GM12878 (cell line): ENCODE results near the gene FAM221B. TPM values are rescaled to one million over a fixed set of nuclear protein-coding genes. Genes with fewer than 3 reads are reported as not detected.

ENCODE experiments used
- ATAC-seq: fragments of 200-7000 bp; cut with Tn5 transposase; 3 replicates; pipeline ENCODE4 v1.9.1; 2020; ENCODE audit warnings: mild to moderate bottlenecking, moderate library complexity
- BruUV-seq: library from RNA; stranded (reverse); fragments of 400-500 nt; replicated peaks from 2 replicates; lab custom pipeline; 2021; lab: Mats Ljungman, UMichigan
- CTCF ChIA-PET: fragments of 300-600 bp; sonication (Branson Sonifier 250); formaldehyde crosslinking; extraction: SDS; loops from one replicate; lab custom pipeline; 2021; ENCODE audit warnings: inconsistent platforms; lab: Yijun Ruan, JAX
- POLR2A ChIA-PET: fragments of 350-600 bp; formaldehyde crosslinking; extraction: SDS; loops from one replicate; lab custom pipeline; 2021; ENCODE audit warnings: inconsistent platforms; lab: Charles Lee
- RAD21 ChIA-PET: fragments of 300-600 bp; sonication (Branson Sonifier 250); formaldehyde crosslinking; loops from one replicate; lab custom pipeline; 2023; ENCODE audit warnings: antibody characterized with exemption; ENCODE audit not compliant: unreplicated experiment; lab: Charles Lee
- SMC1A ChIA-PET: fragments of 300-600 bp; sonication (Branson Sonifier 250); formaldehyde crosslinking; loops from one replicate; lab custom pipeline; 2023; ENCODE audit not compliant: unreplicated experiment, uncharacterized antibody; lab: Charles Lee
- DNase-seq: peaks from one replicate; pipeline ENCODE4 v3.0.0-alpha.2; 2011; ENCODE audit warnings: low read depth, low spot score
- FAIRE-seq: peaks from 3 replicates; lab custom pipeline; 2011; peaks lifted over from hg19 to GRCh38; lab: Jason Lieb, UNC
- H2AFZ ChIP-seq: 2 replicates; pipeline ENCODE4 v1.6.0; 2011; ENCODE audit warnings: low read depth, low read length, control low read depth; ENCODE audit not compliant: control insufficient read depth
- H3K27ac ChIP-seq: 2 replicates; pipeline ENCODE4 v1.5.1; 2011; ENCODE audit warnings: control low read depth; ENCODE audit not compliant: control insufficient read depth, insufficient read depth
- H3K27me3 ChIP-seq, 2 experiments: replicated peaks in 1 of 2; 2 replicates each; pipeline versions ENCODE4 v1.6.0 to v1.6.1; 2011; ENCODE audit warnings: low read length in 1 of 2; ENCODE audit not compliant: control insufficient read depth in 2 of 2, insufficient read depth in 2 of 2
- H3K36me3 ChIP-seq, 2 experiments: 2 replicates each; pipeline ENCODE4 v1.5.1; 2011; ENCODE audit warnings: low read length in 1 of 2; ENCODE audit not compliant: control insufficient read depth in 2 of 2, insufficient read depth in 2 of 2
- H3K4me1 ChIP-seq: 2 replicates; pipeline ENCODE4 v1.6.1; 2011; ENCODE audit warnings: mild to moderate bottlenecking, low read length, moderate library complexity, mixed read lengths; ENCODE audit not compliant: control insufficient read depth, insufficient read depth
- H3K4me2 ChIP-seq: 2 replicates; pipeline ENCODE4 v1.6.0; 2011; ENCODE audit warnings: control low read depth; ENCODE audit not compliant: control insufficient read depth, insufficient read depth
- H3K4me3 ChIP-seq: fragments of 200-600 bp; sonication (generic); 2 replicates; pipeline ENCODE4 v1.5.1; 2016
- H3K79me2 ChIP-seq: 2 replicates; pipeline ENCODE4 v1.6.0; 2011; ENCODE audit warnings: low read length; ENCODE audit not compliant: control insufficient read depth, insufficient read depth
- H3K9ac ChIP-seq: 2 replicates; pipeline ENCODE4 v1.8.0; 2011; ENCODE audit warnings: low read length, control low read depth, mixed read lengths; ENCODE audit not compliant: control insufficient read depth, insufficient read depth
- H3K9me3 ChIP-seq: replicated peaks from 3 replicates; pipeline ENCODE4 v1.5.1; 2011; ENCODE audit warnings: mild to moderate bottlenecking, low read length; ENCODE audit not compliant: control insufficient read depth, insufficient read depth
- H4K20me1 ChIP-seq: 2 replicates; pipeline ENCODE4 v1.6.0; 2011; ENCODE audit not compliant: control insufficient read depth, insufficient read depth
- CBX5 ChIP-seq: sonication (generic); IDR thresholded peaks from 2 replicates; pipeline ENCODE4 v1.6.1; 2016; ENCODE audit warnings: low read depth, moderate library complexity, mild to moderate bottlenecking, inconsistent platforms
- ELK1 ChIP-seq: IDR thresholded peaks from 2 replicates; pipeline ENCODE4 v1.6.1; 2012; ENCODE audit warnings: low read depth, low read length, improper control_type of control experiment
- EP300 ChIP-seq, 2 experiments: fragments of 150-350 bp in 1 of 2; IDR thresholded peaks; 2 replicates each; pipeline ENCODE4 v1.6.1; 2011 to 2012; ENCODE audit warnings: low read depth in 2 of 2, low read length in 2 of 2, borderline replicate concordance in 1 of 2, improper control_type of control experiment in 1 of 2, inconsistent platforms in 1 of 2; ENCODE audit not compliant: control insufficient read depth in 1 of 2
- ETV6 ChIP-seq, 2 experiments: fragments of 450-650 bp in 1 of 2; IDR thresholded peaks in 1 of 2; conservative IDR thresholded peaks in 1 of 2; 2 replicates each; pipeline ENCODE4 v1.6.1; 2014; ENCODE audit warnings: antibody characterized with exemption in 1 of 2, borderline replicate concordance in 1 of 2, low read depth in 1 of 2, mild to moderate bottlenecking in 1 of 2, moderate library complexity in 1 of 2
- EZH2 ChIP-seq: IDR thresholded peaks from 2 replicates; pipeline ENCODE4 v1.6.1; 2012; ENCODE audit warnings: low read depth, mild to moderate bottlenecking, control low read depth, inconsistent platforms, low read length, borderline replicate concordance; ENCODE audit not compliant: control insufficient read depth
- HDAC2 ChIP-seq: fragments of 200-600 bp; sonication (generic); IDR thresholded peaks from 2 replicates; pipeline ENCODE4 v1.6.1; 2017
- JUNB ChIP-seq: IDR thresholded peaks from 2 replicates; pipeline ENCODE4 v1.6.1; 2016; ENCODE audit warnings: antibody characterized with exemption, mild to moderate bottlenecking
- MYC ChIP-seq: IDR thresholded peaks from 2 replicates; pipeline ENCODE4 v1.6.1; 2011; ENCODE audit warnings: mild to moderate bottlenecking, low read length, moderate library complexity, inconsistent platforms; ENCODE audit not compliant: insufficient read depth, insufficient replicate concordance, insufficient read length, severe bottlenecking
- NR2F1 ChIP-seq: fragments of 450-650 bp; conservative IDR thresholded peaks from 2 replicates; pipeline ENCODE4 v1.6.1; 2017; ENCODE audit warnings: mild to moderate bottlenecking
- NRF1 ChIP-seq: conservative IDR thresholded peaks from 2 replicates; pipeline ENCODE4 v1.6.1; 2011; ENCODE audit warnings: mild to moderate bottlenecking, low read depth, low read length, improper control_type of control experiment
- PAX8 ChIP-seq: fragments of 450-650 bp; IDR thresholded peaks from 2 replicates; pipeline ENCODE4 v1.6.1; 2017; ENCODE audit warnings: mild to moderate bottlenecking, moderate library complexity
- RAD51 ChIP-seq: fragments of 450-650 bp; IDR thresholded peaks from 2 replicates; pipeline ENCODE4 v1.6.1; 2016; ENCODE audit warnings: moderate library complexity, mild to moderate bottlenecking, inconsistent platforms
- RBBP5 ChIP-seq: fragments of 200-600 bp; sonication (generic); conservative IDR thresholded peaks from 2 replicates; pipeline ENCODE4 v1.6.1; 2016
- SMC3 ChIP-seq: IDR thresholded peaks from 2 replicates; pipeline ENCODE4 v1.6.1; 2011; ENCODE audit warnings: low read length, improper control_type of control experiment, borderline replicate concordance
- ZBTB11 ChIP-seq: fragments of 450-650 bp; formaldehyde crosslinking; IDR thresholded peaks from 2 replicates; pipeline ENCODE4 v1.5.0; 2022; ENCODE audit warnings: mild to moderate bottlenecking, missing genetic modification characterization
- ZSCAN29 ChIP-seq: fragments of 450-650 bp; IDR thresholded peaks from 2 replicates; pipeline ENCODE4 v1.6.1; 2017; ENCODE audit warnings: mild to moderate bottlenecking, moderate library complexity
- WGBS: methylation state at CpG from one replicate; pipeline ENCODE4 v1.1.6; 2016; ENCODE audit warnings: low lambda C conversion rate; ENCODE audit not compliant: insufficient replicate concordance, insufficient coverage; ENCODE audit errors: missing lambda C conversion rate; 5-methylcytosine and 5-hydroxymethylcytosine counted together
- in situ Hi-C: fragments of 300-500 bp; cut with MboI; formaldehyde crosslinking; loops from 9 replicates; pipeline ENCODE4 v1.14.3; 2018; ENCODE audit warnings: mixed read lengths
- intact Hi-C: fragments of 100-400 bp; cut with micrococcal nuclease; formaldehyde crosslinking; loops from one replicate; pipeline ENCODE4 v1.14.2; 2022; ENCODE audit not compliant: unreplicated experiment
- polyA plus RNA-seq, 11 experiments: library from polyadenylated mRNA; depleted of rRNA in 4 of 11; unstranded in 6 of 11; stranded (reverse) in 5 of 11; fragments of >200 nt; fragmentation: Nextera tagmentation in 4 of 11; fragmentation: Illumina TruSeq in 1 of 11; extraction: Ambion mirVana in 4 of 11; extraction: Trizol in 1 of 11; gene quantifications; 1 replicate in 1 of 11; 2 replicates in 10 of 11; pipeline versions ENCODE4 v1.2.1 to v1.2.3, GENCODE V29; 2011 to 2016; ENCODE audit warnings: inconsistent platforms in 2 of 11, missing spikeins in 2 of 11, low read depth in 1 of 11
- total RNA-seq, 4 experiments: library from RNA; depleted of rRNA in 3 of 4; stranded (reverse); fragments of >200 nt in 3 of 4; fragmentation: Illumina TruSeq in 1 of 4; extraction: Trizol in 1 of 4; gene quantifications; 2 replicates each; pipeline versions ENCODE4 v1.2.1 to v1.2.3, GENCODE V29; 2013 to 2021

The FAM221B gene
- total and polyA plus RNA-seq, 10 of the 15 experiments (the other 5 are each of a cell fraction or from before 2014, with no cell fraction given) = 0.02 to 0.12 (median 0.04) TPM; not detected in 5

GRCh38 chr9:35856206-35856605, 27.7 kb upstream of the FAM221B start:
- CTCF ChIA-PET = interaction anchor here (1.4 to 12.7 kb wide), 5 partner anchors 8 to 68 kb away, joined by 3 to 92 read pairs (median 7); partner anchors contain the start of genes FAM221B and TMEM8B
- TF ChIP-seq PAX8 (no peak), HDAC2 (no peak), RBBP5 (no peak), ELK1 (no peak), MYC (no peak), JUNB (no peak), ETV6 (conservative IDR thresholded peaks at IDR 0.05 in 1 of 2, IDR thresholded peaks at IDR 0.05 in 1 of 2; ENCODE audit: borderline replicate concordance in 1 of 2, low read depth in 1 of 2) (no peak), ZBTB11 (CRISPR knock-in tag) (no peak), NR2F1 (no peak), NRF1 (no peak), RAD51 (no peak), SMC3 (no peak), CBX5 (no peak), ZSCAN29 (no peak), EP300 (IDR thresholded peaks at IDR 0.05; ENCODE audit: borderline replicate concordance in 1 of 2, control insufficient read depth in 1 of 2, low read depth in 2 of 2, low read length in 2 of 2) (no peak), EZH2 (no peak)
- TF ChIP-seq, all 136 proteins: peak for 0
- Histone ChIP-seq H3K4me2 (no peak overlapping the region), H3K27me3 (no peaks in the 10 kb centered on the region), H2AFZ (no peak overlapping the region), H3K9ac (no peak overlapping the region), H4K20me1 (no peaks in the 10 kb centered on the region), H3K79me2 (no peaks in the 10 kb centered on the region), H3K4me3 (no peak overlapping the region), H3K4me1 (no peaks in the 10 kb centered on the region), H3K27ac (no peak overlapping the region), H3K36me3 (no peaks in the 10 kb centered on the region), H3K9me3 (no peaks in the 10 kb centered on the region)
- ChIA-PET POLR2A (interaction anchor here (0.5 to 1.6 kb wide), 3 partner anchors 9 to 620 kb away, joined by 3 to 5 read pairs (median 5); partner anchors contain the start of gene HINT2), RAD21 (interaction anchor here (4.7 kb wide), 1 partner anchor 30 kb away, joined by 18 read pairs; no protein-coding TSS in a partner anchor), SMC1A (interaction anchor here (0.8 to 3.0 kb wide), 4 partner anchors 11 to 166 kb away, joined by 3 to 13 read pairs (median 4); no protein-coding TSS in a partner anchor)
- ATAC-seq = no peak
- intact Hi-C loops (no loop called here), in situ Hi-C loops (no loop called here)
- BruUV-seq = no TSS peak
- DNase-seq = no peak
- 63% methylated on average over 3 of the region's 3 CpGs for WGBS
- FAIRE-seq = no peak
